ENCODE results near the gene WDR46.

The WDR46 gene

GRCh38 chr6:33314515-33314942 lies 25.5 kb upstream of the WDR46 start:
- TF ChIP-seq TAF1 (IDR thresholded peaks at IDR 0.05; ENCODE audit: borderline replicate concordance, insufficient read depth, low read length) (no peak), SIN3A (IDR thresholded peaks at IDR 0.05; ENCODE audit: borderline replicate concordance, insufficient read depth, low read length) (0 out of 2 replicates have a peak, but pooled peaks have one; percentile 32)

- TF ChIP-seq TAF1 (IDR thresholded peaks at IDR 0.05; ENCODE audit: borderline replicate concordance, insufficient read depth, low read length), result peak; percentile 9; the same call in 1 of the 2 replicates
- no peak; a peak in 1 of 4 replicates for TF ChIP-seq REST (IDR thresholded peaks at IDR 0.05; ENCODE audit: insufficient read depth in 1 of 2, low read depth in 2 of 2, low read length in 2 of 2)
- 0 out of 2 replicates have a peak, but pooled peaks have one; percentile 10 for TF ChIP-seq SIN3A (IDR thresholded peaks at IDR 0.05; ENCODE audit: borderline replicate concordance, insufficient read depth, low read length)
Observed at GRCh38 chr6:33313709-33314514, 24.9 kb upstream of the WDR46 start, which contains the start of gene TAPBP. Gene TAPBP (minus strand): TSS chr6:33314078. CDS start chr6:33314041, 37 bp downstream.

- 0 out of 4 replicates have a peak, but pooled peaks of 1 of the 2 experiments have one; percentile 4 for TF ChIP-seq REST (IDR thresholded peaks at IDR 0.05; ENCODE audit: insufficient read depth in 1 of 2, low read depth in 2 of 2, low read length in 2 of 2)
- TF ChIP-seq SIN3A (IDR thresholded peaks at IDR 0.05; ENCODE audit: borderline replicate concordance, insufficient read depth, low read length), result no peak
- no peak for TF ChIP-seq TAF1 (IDR thresholded peaks at IDR 0.05; ENCODE audit: borderline replicate concordance, insufficient read depth, low read length)
- TF ChIP-seq POLR2AphosphoS5 (IDR thresholded peaks at IDR 0.05; ENCODE audit: low read depth, low read length), result no peak
- no peak for TF ChIP-seq FOXP2 (optimal IDR thresholded peaks at IDR 0.05; ENCODE audit: borderline replicate concordance, extremely low read depth, extremely low read length, insufficient read depth)
Observed at GRCh38 chr6:33313105-33313708, 24.2 kb upstream of the WDR46 start.

GRCh38 chr6:33312361-33313104 lies 23.5 kb upstream of the WDR46 start:
- TF ChIP-seq TAF1 (IDR thresholded peaks at IDR 0.05; ENCODE audit: borderline replicate concordance, insufficient read depth, low read length), result no peak
- no peak for TF ChIP-seq FOXP2 (optimal IDR thresholded peaks at IDR 0.05; ENCODE audit: borderline replicate concordance, extremely low read depth, extremely low read length, insufficient read depth)
- no peak for TF ChIP-seq SIN3A (IDR thresholded peaks at IDR 0.05; ENCODE audit: borderline replicate concordance, insufficient read depth, low read length)
- TF ChIP-seq POLR2AphosphoS5 (IDR thresholded peaks at IDR 0.05; ENCODE audit: low read depth, low read length), result no peak
- TF ChIP-seq REST (IDR thresholded peaks at IDR 0.05; ENCODE audit: insufficient read depth in 1 of 2, low read depth in 2 of 2, low read length in 2 of 2), result no peak

- TF ChIP-seq SIN3A (IDR thresholded peaks at IDR 0.05; ENCODE audit: borderline replicate concordance, insufficient read depth, low read length) (no peak), FOXP2 (optimal IDR thresholded peaks at IDR 0.05; ENCODE audit: borderline replicate concordance, extremely low read depth, extremely low read length, insufficient read depth) (no peak), REST (IDR thresholded peaks at IDR 0.05; ENCODE audit: insufficient read depth in 1 of 2, low read depth in 2 of 2, low read length in 2 of 2) (no peak), POLR2AphosphoS5 (IDR thresholded peaks at IDR 0.05; ENCODE audit: low read depth, low read length) (no peak), TAF1 (IDR thresholded peaks at IDR 0.05; ENCODE audit: borderline replicate concordance, insufficient read depth, low read length) (no peak)
Observed at GRCh38 chr6:33306356-33306755, 17.3 kb upstream of the WDR46 start.
